Activated T-cell treated with anti-CD3 and anti-CD28 coated beads, Interleukin-2, amount 50 U/mL, for 24 hours (primary cell): ENCODE measurements around the gene ZGLP1.

Experiments
- DNase-seq: peaks from one replicate; pipeline ENCODE4 v3.0.0-alpha.2; 2020
- H3K27ac Mint-ChIP-seq: 2 replicates; pipeline ENCODE4 v1.8.0; 2020; ENCODE audit warnings: mild to moderate bottlenecking, mixed read lengths
- H3K27me3 Mint-ChIP-seq: 2 replicates; pipeline ENCODE4 v1.8.0; 2020; ENCODE audit warnings: mixed read lengths
- H3K36me3 Mint-ChIP-seq: 2 replicates; pipeline ENCODE4 v1.8.0; 2020; ENCODE audit warnings: low read depth, mixed read lengths
- H3K4me1 Mint-ChIP-seq: 2 replicates; pipeline ENCODE4 v1.8.0; 2020; ENCODE audit warnings: low read depth, mixed read lengths
- H3K4me3 Mint-ChIP-seq: 2 replicates; pipeline ENCODE4 v1.8.0; 2020; ENCODE audit warnings: mild to moderate bottlenecking, moderate library complexity, mixed read lengths
- H3K9me3 Mint-ChIP-seq: 2 replicates; pipeline ENCODE4 v1.8.0; 2020; ENCODE audit warnings: mixed read lengths

Gene ZGLP1

GRCh38 chr19:10333758-10334587 is 24.4 kb upstream of the ZGLP1 start:
- Mint-ChIP-seq H3K36me3 (peaks cover 80% of the 10 kb centered on the region), H3K4me1 (peaks cover 45% of the 10 kb centered on the region), H3K27ac (peak overlapping the region; percentile 99)

DNA sequence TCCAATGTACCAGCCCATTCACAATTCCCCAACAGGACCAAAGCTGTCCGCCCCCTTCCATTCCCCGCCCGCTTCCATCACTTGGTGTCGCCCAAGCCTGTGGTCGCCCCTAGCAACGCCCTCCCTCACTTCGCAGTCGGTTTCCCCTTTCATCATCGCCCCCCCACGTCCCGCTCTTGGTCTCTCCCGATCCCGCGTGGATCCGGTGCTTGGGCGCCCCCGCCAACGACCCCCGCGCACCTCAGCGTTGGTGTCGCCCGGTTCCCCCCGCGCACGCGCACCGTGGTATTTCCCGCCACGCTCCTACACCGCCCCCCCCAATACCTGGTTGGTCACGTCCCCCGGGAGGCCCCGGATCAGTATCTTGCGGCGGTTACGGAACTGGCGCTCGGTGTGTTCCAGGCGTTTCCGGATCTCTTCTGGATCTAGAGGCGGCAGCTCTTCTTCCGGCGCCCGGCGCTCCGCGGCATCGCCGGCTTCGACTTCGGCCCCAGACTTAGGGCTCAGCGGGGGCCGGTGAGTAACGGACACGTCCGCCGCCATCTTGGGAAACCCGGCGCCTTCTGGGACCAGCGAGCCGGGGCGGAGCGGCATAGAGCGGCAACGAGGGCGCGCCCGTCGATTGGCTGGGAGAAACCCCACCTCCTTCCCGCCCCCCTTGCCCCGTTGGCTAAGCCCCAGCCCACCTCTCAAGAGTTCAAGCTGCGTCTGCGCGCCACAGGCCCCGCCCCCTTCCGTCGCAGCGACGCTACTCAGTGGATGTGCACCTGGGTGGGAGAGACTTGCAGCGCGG is 23.5 kb upstream of the ZGLP1 start, which contains the start of gene RAVER1:
RAVER1 (minus strand) TSS at position 565 of the 793 bp plus-strand sequence; CDS start at position 543, 22 bp downstream.
- H3K4me3 Mint-ChIP-seq: peak within 1 kb of the TSS; percentile 99

More at GRCh38 chr19:10333758-10334587, 24.4 kb upstream of the ZGLP1 start:
- DNase-seq: no peak
- Mint-ChIP-seq H3K9me3 (no peaks in the 10 kb centered on the region), H3K27me3 (no peaks in the 10 kb centered on the region), H3K4me3 (peak overlapping the region; percentile 99)

DNA sequence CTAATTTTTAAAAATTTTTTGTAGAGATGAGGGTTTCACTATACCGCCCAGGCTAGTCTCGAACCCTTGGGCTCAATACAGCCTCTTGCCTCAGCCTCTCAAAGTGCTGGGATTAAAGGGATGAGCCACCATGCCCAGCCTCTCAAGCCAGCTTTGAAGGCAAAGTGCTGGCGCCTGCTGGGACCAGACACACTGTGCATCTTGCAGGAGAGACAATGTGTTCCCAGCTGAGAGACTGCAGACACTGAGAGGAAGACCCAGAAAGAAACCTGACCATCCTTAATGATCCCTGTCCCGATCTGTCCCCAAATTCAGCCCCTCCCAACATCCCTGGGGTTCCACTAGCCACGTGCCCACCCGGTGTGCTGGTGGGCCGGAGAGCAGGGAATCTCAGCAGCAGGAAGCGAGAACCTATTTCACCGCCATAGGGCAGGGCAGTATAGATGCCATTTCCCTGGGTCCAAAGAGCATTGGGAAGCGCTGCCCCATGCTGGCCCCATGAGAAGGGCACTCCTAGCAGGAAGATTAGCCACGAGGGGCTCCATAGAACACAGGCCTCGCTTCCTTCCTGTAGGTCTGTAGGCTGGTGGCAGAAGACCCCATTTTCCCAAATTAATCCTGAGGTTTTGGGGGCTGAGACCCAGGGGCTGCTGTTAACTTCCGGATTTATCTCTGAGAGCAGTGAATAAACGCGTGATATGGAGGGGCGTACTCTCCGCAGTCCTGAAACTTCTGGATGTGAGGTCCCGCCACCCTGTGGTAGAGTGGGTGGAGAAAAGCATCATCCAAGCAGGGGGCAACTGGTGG is 22.7 kb upstream of the ZGLP1 start:
- peaks cover 36% of the 10 kb centered on the region for H3K4me1 Mint-ChIP-seq
- peak overlapping the region; percentile 99 for H3K27ac Mint-ChIP-seq
- no peak for DNase-seq
- no peaks in the 10 kb centered on the region for H3K27me3 Mint-ChIP-seq
- peak overlapping the region; percentile 99 for H3K4me3 Mint-ChIP-seq
- no peaks in the 10 kb centered on the region for H3K9me3 Mint-ChIP-seq
- H3K36me3 Mint-ChIP-seq: peaks cover 88% of the 10 kb centered on the region

More for the DNA sequence above, 23.5 kb upstream of the ZGLP1 start, which contains the start of gene RAVER1:
- H3K27me3 Mint-ChIP-seq: no peaks in the 10 kb centered on the region
- DNase-seq: peak; percentile 98
- no peaks in the 10 kb centered on the region for H3K9me3 Mint-ChIP-seq
- H3K36me3 Mint-ChIP-seq: peaks cover 80% of the 10 kb centered on the region
- peak within 1 kb of the TSS; percentile 99 for H3K27ac Mint-ChIP-seq
- H3K4me1 Mint-ChIP-seq: peaks cover 37% of the 10 kb centered on the region

DNA sequence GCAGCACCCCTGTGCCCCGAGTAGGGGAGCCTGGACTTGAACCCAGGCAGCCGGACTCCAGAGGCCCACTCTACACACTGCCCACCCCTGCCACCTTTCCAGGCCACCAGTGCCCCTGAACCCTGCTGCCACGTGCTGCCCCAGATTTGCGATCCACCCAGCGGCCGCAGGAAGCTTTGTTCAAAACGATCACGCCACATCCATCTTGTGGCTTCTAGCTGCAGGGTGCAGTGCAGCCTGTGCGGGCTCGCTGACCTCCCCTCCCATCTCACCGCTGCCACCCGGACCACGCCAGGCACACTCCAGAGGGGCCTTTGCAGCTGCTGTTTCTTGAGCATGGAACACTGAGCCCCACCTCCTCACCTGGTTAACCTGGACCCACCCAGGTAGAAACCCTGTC is 19.9 kb upstream of the ZGLP1 start:
- Mint-ChIP-seq H3K9me3 (no peaks in the 10 kb centered on the region), H3K27ac (peak overlapping the region; percentile 41), H3K4me1 (peaks cover 29% of the 10 kb centered on the region), H3K36me3 (peaks cover 92% of the 10 kb centered on the region), H3K4me3 (no peak overlapping the region), H3K27me3 (no peaks in the 10 kb centered on the region)
- no peak for DNase-seq

DNA sequence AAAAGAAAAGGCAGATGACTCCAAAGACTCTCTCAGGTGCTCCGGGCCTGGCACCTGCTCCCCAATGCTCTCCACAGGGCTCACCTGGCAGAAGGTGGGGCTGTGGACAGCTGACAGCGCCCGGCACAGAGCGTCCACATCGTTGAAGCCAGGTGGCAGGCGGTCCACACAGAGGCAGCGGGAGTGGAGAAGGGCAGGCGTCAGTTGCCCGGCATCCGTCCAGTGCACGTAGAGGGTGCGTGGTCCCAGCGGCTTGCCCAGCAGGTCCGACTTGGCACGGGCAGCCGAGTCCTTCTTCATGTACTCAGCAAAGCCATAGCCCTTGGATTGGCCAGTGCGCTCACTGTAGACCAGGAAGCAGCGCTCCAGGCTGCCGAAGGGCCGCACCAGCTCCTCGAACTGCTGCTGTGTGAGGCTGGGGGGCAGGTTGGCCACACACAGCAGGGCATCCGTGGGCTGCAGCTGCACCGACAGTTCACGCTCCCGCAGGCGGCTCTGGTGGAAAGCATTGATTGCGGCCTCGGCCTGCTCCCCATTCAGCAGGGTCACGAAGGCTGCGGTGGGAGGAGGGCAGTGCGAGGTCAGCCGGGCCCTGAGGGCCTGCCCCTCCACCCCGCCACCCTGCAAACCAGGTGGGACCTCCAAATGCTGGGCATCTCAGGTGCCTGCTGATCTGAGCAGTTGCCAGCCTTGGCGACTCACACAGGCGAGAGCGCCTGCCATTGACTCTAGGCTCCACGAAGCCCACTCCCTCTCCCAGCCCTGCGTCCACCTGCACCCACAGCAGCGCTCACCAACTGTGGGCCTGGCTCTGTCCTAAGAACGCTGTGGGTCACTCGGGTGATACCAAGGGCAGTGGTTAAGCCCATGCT is 19.2 kb upstream of the ZGLP1 start:
- Mint-ChIP-seq H3K36me3 (peaks cover 92% of the 10 kb centered on the region), H3K4me1 (peaks cover 22% of the 10 kb centered on the region), H3K27ac (no peak overlapping the region), H3K27me3 (no peaks in the 10 kb centered on the region), H3K9me3 (no peaks in the 10 kb centered on the region), H3K4me3 (no peak overlapping the region)
- DNase-seq: no peak

DNA sequence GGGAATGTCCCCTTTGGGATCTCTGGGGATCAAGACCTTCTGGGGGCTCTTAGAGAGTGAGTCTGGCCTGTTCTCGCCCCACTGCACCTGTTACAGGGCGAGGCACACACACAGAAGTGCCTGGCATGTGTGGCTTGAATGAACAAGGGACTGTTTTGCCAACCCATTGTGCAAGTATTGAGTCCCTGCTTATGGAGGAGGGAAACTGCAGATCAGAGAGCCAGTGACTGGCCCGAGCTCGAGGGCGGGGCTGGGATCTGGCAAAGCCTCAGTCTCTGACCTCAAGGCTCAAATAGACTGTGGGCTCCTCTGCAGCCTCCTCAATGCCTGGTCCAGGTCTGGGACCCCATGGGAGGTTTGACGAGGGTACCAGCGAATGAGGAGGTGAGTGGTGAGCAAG is 18.2 kb upstream of the ZGLP1 start:
- no peak for DNase-seq
- Mint-ChIP-seq H3K4me1 (peaks cover 17% of the 10 kb centered on the region), H3K36me3 (peaks cover 92% of the 10 kb centered on the region)

DNA sequence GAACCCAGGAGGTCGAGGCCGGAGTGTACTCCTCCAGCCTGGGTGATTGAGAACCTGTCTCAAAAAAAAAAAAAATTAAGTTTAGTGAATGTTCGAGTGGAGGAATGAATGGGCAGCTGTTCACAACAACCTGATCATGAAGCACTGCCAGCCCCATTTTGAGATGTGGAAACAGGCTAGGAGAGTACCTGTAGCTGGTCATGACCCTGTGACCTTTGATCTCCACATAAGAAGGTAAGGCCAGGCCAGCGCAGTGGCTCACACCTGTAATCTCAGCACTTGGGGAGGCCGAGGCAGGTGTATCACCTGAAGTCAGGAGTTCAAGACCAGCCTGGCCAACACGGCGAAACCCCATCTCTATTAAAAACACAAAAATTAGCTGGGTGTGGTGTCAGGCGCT is 16.1 kb upstream of the ZGLP1 start:
- Mint-ChIP-seq H3K36me3 (peaks cover 92% of the 10 kb centered on the region), H3K27me3 (no peaks in the 10 kb centered on the region), H3K4me1 (peaks cover 6% of the 10 kb centered on the region), H3K4me3 (no peak overlapping the region), H3K9me3 (no peaks in the 10 kb centered on the region), H3K27ac (no peak overlapping the region)
- DNase-seq: no peak

More for the DNA sequence above, 18.2 kb upstream of the ZGLP1 start:
- no peaks in the 10 kb centered on the region for H3K9me3 Mint-ChIP-seq
- no peaks in the 10 kb centered on the region for H3K27me3 Mint-ChIP-seq
- no peak overlapping the region for H3K4me3 Mint-ChIP-seq
- H3K27ac Mint-ChIP-seq: no peak overlapping the region

GRCh38 chr19:10321874-10322835 is 12.5 kb upstream of the ZGLP1 start:
- H3K4me1 Mint-ChIP-seq: no peaks in the 10 kb centered on the region
- H3K9me3 Mint-ChIP-seq: no peaks in the 10 kb centered on the region
- no peak overlapping the region for H3K27ac Mint-ChIP-seq
- no peak for DNase-seq
- H3K27me3 Mint-ChIP-seq: no peaks in the 10 kb centered on the region
- peaks cover 87% of the 10 kb centered on the region for H3K36me3 Mint-ChIP-seq
- no peak overlapping the region for H3K4me3 Mint-ChIP-seq

DNA sequence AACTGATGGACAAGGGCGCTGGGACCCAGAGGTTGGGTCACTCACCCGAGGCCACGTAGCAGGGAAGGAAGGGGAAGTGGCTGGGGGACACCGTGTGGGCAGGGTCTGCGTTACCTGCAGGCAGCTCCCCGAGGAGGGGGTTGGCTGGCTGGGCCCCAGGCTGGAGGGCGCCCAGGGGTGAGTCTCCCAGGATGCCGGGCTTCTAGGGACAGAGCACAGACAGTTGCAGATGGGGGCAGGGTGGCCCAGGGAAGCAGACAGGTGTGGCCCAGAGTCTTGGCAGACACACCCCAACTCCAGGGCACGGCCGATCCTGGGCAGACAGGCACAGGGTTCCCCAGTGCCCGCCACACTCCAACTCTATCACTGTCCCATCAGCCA is 11.8 kb upstream of the ZGLP1 start:
- DNase-seq: no peak
- Mint-ChIP-seq H3K36me3 (peaks cover 90% of the 10 kb centered on the region), H3K27ac (no peak overlapping the region), H3K4me3 (no peak overlapping the region), H3K27me3 (no peaks in the 10 kb centered on the region), H3K9me3 (no peaks in the 10 kb centered on the region), H3K4me1 (no peaks in the 10 kb centered on the region)

DNA sequence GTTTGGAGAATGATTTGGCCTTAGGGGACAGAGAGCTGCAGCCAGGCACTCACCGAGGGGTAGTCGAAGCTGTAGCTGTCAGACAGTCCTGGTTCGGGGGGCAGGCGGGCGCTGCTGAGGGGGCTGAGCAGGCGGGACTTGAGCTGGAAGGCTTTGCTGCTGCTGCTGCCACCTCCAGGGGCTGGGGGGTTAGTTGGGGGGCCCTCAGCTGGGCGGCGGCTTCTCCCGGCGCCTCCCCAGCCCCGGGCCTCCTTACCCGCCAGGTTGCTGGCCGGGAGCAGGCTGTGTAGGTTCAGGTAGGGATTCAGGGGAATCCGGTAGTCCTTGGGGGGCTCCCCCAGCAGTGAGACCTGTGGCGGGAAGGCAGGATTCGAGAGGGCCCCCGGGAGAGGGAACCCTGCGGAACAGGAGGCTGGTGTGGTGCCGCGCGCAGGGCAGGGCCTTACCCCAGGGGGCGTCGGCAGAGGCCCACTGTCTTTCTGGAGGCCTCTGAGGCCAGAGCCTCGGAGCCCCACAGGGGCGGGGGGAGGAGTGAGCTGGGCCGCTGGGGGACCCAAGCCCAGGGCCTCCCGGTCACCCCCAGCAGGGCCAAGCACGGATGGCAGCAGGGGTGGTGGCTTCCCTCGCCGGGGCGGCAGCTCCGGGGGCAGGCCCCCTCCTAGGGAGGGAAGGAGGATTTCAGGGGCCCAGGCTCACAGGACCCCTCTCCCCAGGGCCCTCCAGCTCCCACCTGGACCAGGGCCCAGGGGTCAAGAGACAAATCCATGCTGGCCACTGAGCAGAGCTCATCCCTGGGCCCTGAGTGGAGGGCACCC is 11.2 kb upstream of the ZGLP1 start:
- no peaks in the 10 kb centered on the region for H3K27me3 Mint-ChIP-seq

GRCh38 chr19:10318807-10319682 is 9.4 kb upstream of the ZGLP1 start:
- no peaks in the 10 kb centered on the region for H3K9me3 Mint-ChIP-seq
- peaks cover 85% of the 10 kb centered on the region for H3K36me3 Mint-ChIP-seq
- no peak for DNase-seq
- H3K4me1 Mint-ChIP-seq: peaks cover 18% of the 10 kb centered on the region
- H3K27me3 Mint-ChIP-seq: no peaks in the 10 kb centered on the region
- H3K4me3 Mint-ChIP-seq: no peak overlapping the region
- no peak overlapping the region for H3K27ac Mint-ChIP-seq

More for the DNA sequence above, 11.2 kb upstream of the ZGLP1 start:
- DNase-seq: no peak
- Mint-ChIP-seq H3K9me3 (no peaks in the 10 kb centered on the region), H3K4me3 (no peak overlapping the region), H3K36me3 (peaks cover 90% of the 10 kb centered on the region), H3K27ac (no peak overlapping the region), H3K4me1 (peaks cover 6% of the 10 kb centered on the region)
